BLaER1 (cell line): Measurements from ENCODE around the gene TTLL11.

Source experiments
- H3K27ac ChIP-seq: shearing (Covaris generic); formaldehyde crosslinking; 2 replicates; pipeline ENCODE4 v1.8.1; 2022
- H3K27me3 ChIP-seq: shearing (Covaris generic); formaldehyde crosslinking; 2 replicates; pipeline ENCODE4 v1.8.1; 2022
- H3K36me3 ChIP-seq: shearing (Covaris generic); formaldehyde crosslinking; 2 replicates; pipeline ENCODE4 v1.8.1; 2022
- H3K4me1 ChIP-seq: shearing (Covaris generic); formaldehyde crosslinking; 2 replicates; pipeline ENCODE4 v1.8.1; 2022
- H3K4me2 ChIP-seq: shearing (Covaris generic); formaldehyde crosslinking; 2 replicates; pipeline ENCODE4 v1.8.1; 2022
- H3K4me3 ChIP-seq: shearing (Covaris generic); formaldehyde crosslinking; 2 replicates; pipeline ENCODE4 v1.8.1; 2022
- H3K9ac ChIP-seq: shearing (Covaris generic); formaldehyde crosslinking; 2 replicates; pipeline ENCODE4 v1.8.1; 2022
- H3K9me3 ChIP-seq: shearing (Covaris generic); formaldehyde crosslinking; 2 replicates; pipeline ENCODE4 v1.8.1; 2022
- H4K20me1 ChIP-seq: shearing (Covaris generic); formaldehyde crosslinking; 2 replicates; pipeline ENCODE4 v1.8.1; 2022
- Cebpa-rat ChIP-seq: shearing (Covaris generic); IDR thresholded peaks from 2 replicates; pipeline ENCODE4 v1.8.1; 2022

TTLL11 gene

DNA sequence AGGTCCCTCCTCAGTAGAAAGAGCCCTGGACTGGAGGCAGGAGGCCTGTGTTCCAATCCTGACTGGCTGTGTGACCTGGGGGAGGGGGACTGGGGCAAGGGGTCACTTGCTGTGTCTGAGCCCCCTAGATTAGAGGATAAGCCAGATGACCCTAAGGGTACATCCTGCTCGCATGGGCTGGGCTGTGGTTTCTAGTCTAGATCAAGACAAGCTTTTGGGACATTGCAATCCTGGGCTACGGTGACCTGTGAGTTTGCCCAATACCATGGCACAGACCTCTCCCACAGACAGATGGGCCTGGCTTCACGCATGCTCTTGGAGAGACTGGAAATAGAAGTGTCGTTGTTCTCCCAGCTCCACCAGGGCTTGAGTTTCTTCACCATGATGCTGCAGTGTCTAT, 39.4 kb upstream of the TTLL11 start:
- Histone ChIP-seq H3K27me3 (peaks cover 13% of the 10 kb centered on the region), H3K36me3 (no peaks in the 10 kb centered on the region), H3K4me1 (no peaks in the 10 kb centered on the region), H3K9me3 (no peaks in the 10 kb centered on the region), H3K4me3 (no peak overlapping the region), H3K4me2 (no peak overlapping the region), H3K9ac (no peak overlapping the region), H3K27ac (no peak overlapping the region), H4K20me1 (no peaks in the 10 kb centered on the region)
- TF ChIP-seq Cebpa-rat: no peak

DNA sequence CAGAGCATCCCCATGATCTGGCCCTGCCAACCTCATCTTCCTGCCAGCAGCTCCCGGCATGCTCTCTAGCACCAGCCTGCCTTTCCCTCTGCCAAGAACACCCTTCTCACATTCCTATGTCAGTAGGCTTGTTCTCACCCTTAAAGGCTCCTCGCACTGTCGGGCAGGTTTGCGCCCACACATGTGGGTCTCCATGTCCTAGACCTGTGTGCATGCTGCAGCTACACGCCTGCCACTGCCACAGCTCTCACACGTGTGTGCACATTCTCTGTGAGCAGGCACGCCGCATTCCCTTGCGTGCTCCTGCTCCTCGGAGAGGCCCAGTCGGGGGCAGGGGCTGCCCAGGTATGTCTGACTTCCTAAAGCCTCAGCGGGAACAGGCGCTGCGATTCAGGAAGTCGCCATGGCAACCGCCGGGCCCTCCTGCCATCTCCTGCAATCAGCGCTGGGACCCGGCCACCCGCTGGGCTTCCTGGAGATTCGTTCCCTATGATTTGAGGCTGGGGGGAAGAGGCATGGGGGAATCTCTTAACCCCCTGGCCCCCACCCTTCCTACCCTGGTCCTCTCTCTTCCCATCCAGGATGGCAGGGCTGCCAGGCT, 38.4 kb upstream of the TTLL11 start:
- Histone ChIP-seq H3K9me3 (no peaks in the 10 kb centered on the region), H3K4me1 (no peaks in the 10 kb centered on the region), H4K20me1 (no peaks in the 10 kb centered on the region), H3K4me3 (no peak overlapping the region), H3K27ac (no peak overlapping the region), H3K27me3 (peaks cover 23% of the 10 kb centered on the region), H3K4me2 (no peak overlapping the region), H3K36me3 (no peaks in the 10 kb centered on the region), H3K9ac (no peak overlapping the region)
- TF ChIP-seq Cebpa-rat: no peak

GRCh38 chr9:122130837-122131236, 37.7 kb upstream of the TTLL11 start:
- Histone ChIP-seq H3K27ac (no peak overlapping the region), H3K4me1 (no peaks in the 10 kb centered on the region), H3K9ac (no peak overlapping the region), H4K20me1 (no peaks in the 10 kb centered on the region), H3K4me2 (no peak overlapping the region), H3K4me3 (no peak overlapping the region), H3K36me3 (no peaks in the 10 kb centered on the region), H3K9me3 (no peaks in the 10 kb centered on the region), H3K27me3 (peaks cover 30% of the 10 kb centered on the region)
- no peak for TF ChIP-seq Cebpa-rat

DNA sequence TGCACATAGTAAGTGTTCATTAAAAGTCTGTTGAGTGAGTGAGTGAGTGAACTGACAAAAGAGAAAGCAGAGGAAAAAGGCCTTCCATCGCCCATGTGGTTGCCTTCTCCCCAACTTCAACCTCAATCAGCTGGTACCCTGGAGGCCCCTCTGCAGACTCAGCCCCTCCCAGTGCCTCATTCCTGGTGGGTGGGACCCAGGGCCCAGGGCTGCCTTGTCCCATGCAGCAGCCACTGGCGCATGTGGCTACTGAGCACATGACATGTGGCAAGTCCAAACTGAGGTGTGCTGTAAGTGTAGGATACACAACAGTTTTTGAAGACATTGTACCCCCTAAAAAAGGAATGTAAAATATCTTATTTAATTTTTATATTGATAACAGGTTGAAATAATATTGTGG, 36.9 kb upstream of the TTLL11 start:
- no peak overlapping the region for H3K27ac ChIP-seq
- H3K36me3 ChIP-seq: no peaks in the 10 kb centered on the region
- no peaks in the 10 kb centered on the region for H3K4me1 ChIP-seq
- H3K4me3 ChIP-seq: no peak overlapping the region
- peaks cover 36% of the 10 kb centered on the region for H3K27me3 ChIP-seq
- no peak overlapping the region for H3K9ac ChIP-seq
- H4K20me1 ChIP-seq: no peaks in the 10 kb centered on the region
- no peaks in the 10 kb centered on the region for H3K9me3 ChIP-seq
- no peak for TF ChIP-seq Cebpa-rat
- H3K4me2 ChIP-seq: no peak overlapping the region

DNA sequence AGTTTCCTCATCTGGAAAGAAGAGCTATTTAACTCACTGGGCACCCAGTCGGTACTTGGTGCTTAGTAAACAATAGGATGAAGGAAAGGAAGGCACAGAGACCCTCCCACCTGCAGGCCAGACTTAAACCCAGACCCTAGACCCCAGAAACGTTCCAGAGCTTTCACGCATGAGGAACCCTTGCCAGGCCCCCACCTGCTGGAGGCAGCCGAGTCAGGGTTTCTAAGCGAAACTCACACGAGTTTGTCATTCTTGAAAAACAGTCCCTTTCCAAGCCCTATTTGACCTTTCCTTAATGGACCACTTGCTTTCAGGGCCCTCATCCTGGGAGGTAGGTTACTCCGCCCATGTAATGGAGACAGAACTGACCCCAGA, 35.8 kb upstream of the TTLL11 start:
- Histone ChIP-seq H4K20me1 (no peaks in the 10 kb centered on the region), H3K4me1 (no peaks in the 10 kb centered on the region), H3K27ac (no peak overlapping the region), H3K4me3 (no peak overlapping the region), H3K4me2 (no peak overlapping the region), H3K36me3 (no peaks in the 10 kb centered on the region), H3K9me3 (no peaks in the 10 kb centered on the region), H3K27me3 (peaks cover 36% of the 10 kb centered on the region), H3K9ac (no peak overlapping the region)
- no peak for TF ChIP-seq Cebpa-rat

- H3K27me3 ChIP-seq: peaks cover 36% of the 10 kb centered on the region
- no peak overlapping the region for H3K27ac ChIP-seq
- H3K4me3 ChIP-seq: no peak overlapping the region
- H3K9me3 ChIP-seq: no peaks in the 10 kb centered on the region
- no peaks in the 10 kb centered on the region for H3K4me1 ChIP-seq
- TF ChIP-seq Cebpa-rat: no peak
- no peaks in the 10 kb centered on the region for H4K20me1 ChIP-seq
- H3K36me3 ChIP-seq: no peaks in the 10 kb centered on the region
- H3K4me2 ChIP-seq: no peak overlapping the region
- no peak overlapping the region for H3K9ac ChIP-seq
Measured at GRCh38 chr9:122128007-122128968, 35.2 kb upstream of the TTLL11 start.

- no peak overlapping the region for H3K27ac ChIP-seq
- H3K9ac ChIP-seq: no peak overlapping the region
- no peaks in the 10 kb centered on the region for H3K9me3 ChIP-seq
- H3K4me1 ChIP-seq: no peaks in the 10 kb centered on the region
- peaks cover 36% of the 10 kb centered on the region for H3K27me3 ChIP-seq
- H3K36me3 ChIP-seq: no peaks in the 10 kb centered on the region
- no peaks in the 10 kb centered on the region for H4K20me1 ChIP-seq
- TF ChIP-seq Cebpa-rat: no peak
- H3K4me2 ChIP-seq: no peak overlapping the region
- no peak overlapping the region for H3K4me3 ChIP-seq
Measured at GRCh38 chr9:122127396-122127798, 34.3 kb upstream of the TTLL11 start.

DNA sequence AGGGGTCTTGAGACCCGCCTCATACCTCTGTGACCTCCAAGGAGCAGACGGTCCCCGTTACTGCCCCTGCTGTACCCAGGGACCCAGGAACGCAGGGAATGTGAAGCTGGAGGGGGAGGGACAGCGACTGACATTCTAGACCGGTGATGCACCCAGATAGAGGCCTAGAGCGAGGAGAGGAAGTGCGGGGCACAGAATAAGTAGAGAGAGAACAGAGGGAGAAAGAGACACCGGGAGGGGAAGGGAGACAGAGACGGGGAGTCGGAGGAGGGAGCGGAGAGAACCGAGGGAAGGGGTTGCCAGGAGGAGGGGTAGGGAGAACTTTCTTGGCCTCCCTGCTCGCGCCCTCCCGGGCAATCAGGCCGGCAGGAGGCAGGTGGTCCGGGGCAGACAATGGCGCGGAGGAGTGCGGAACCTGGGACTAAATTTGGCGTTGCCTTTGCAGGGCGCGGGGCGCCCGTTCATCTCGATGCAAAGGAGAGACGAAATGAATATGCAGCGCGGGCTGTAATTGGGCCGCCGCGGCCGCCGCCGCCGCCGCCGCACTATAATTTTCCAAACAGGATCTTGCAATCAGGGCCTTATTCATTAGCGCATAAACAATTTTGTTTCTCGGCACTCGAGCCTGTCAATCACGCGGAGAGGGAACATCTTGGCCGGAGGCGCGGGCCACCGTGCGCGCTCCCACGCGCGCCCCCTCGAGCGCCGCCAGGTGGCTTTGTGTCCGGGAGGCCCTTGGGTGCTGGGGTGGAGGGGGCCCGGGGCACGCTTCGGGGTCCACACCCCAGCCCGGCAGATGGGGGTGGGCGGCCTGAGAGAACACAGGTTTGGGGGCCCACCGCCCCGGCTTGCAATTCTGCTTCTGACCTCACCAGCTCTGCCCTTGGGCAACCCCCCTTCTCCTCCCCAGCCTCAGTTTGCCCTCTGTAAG, 33.5 kb upstream of the TTLL11 start:
- Histone ChIP-seq H3K36me3 (no peaks in the 10 kb centered on the region), H3K9ac (no peak overlapping the region), H3K4me1 (no peaks in the 10 kb centered on the region), H4K20me1 (no peaks in the 10 kb centered on the region), H3K9me3 (no peaks in the 10 kb centered on the region), H3K4me2 (no peak overlapping the region), H3K4me3 (no peak overlapping the region), H3K27me3 (peaks cover 34% of the 10 kb centered on the region), H3K27ac (no peak overlapping the region)
- TF ChIP-seq Cebpa-rat: no peak

DNA sequence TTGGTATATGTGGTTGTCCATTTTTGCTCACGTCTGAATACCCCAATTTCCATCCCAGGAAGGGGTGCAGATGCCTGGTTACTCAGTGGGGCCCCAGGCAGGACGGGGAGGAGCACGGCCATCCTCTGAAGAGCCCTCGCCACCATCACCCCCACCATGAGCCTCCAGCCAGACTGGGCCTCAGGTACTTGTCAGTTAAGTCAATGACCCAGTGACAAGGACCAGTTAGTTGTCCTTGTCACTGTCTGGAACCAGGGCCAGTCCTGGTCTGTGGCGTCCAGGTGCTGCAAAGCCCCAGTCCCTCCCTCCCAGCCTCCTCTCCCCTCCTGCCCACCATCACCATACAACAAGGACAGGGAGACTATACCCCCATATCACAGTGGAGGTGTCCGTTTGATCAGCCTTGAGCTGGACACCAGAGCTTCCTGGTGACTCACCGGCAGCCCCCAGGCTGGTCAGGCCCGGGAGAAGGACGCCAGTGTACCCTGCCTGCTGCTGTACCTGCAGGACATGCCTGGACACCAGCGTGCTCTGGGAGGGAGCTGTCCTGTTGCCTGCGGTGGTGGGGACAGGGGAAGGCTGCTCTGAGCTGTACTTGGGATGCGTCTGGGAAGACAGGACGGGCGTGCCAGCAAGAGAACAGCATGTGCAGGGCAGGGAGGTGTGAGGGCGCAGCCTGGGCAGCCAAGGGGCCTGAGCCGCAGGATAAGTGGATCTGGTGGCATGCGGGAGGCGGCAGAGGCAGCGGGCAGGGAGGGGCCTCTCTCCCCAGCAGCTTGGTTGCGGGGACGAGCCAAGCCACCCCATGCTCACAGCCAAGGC, 32.6 kb upstream of the TTLL11 start:
- Histone ChIP-seq H3K27ac (no peak overlapping the region), H3K4me1 (no peaks in the 10 kb centered on the region), H4K20me1 (no peaks in the 10 kb centered on the region), H3K4me2 (no peak overlapping the region), H3K9me3 (no peaks in the 10 kb centered on the region), H3K9ac (no peak overlapping the region), H3K4me3 (no peak overlapping the region), H3K27me3 (peaks cover 30% of the 10 kb centered on the region), H3K36me3 (no peaks in the 10 kb centered on the region)
- TF ChIP-seq Cebpa-rat: no peak
